Activated naive CD4-positive, alpha-beta T cell treated with anti-CD3 and anti-CD28 coated beads for 36 hours (primary cell): ENCODE measurements around the gene ZNF432. TPM values are rescaled to one million over a fixed set of nuclear protein-coding genes. Genes with fewer than 3 reads are reported as not detected.
A peak's percentile ranks its signal among the peaks of the same experiment; 100 is the strongest.
"Not testable (repeated sequence)": the region's sequence is repeated elsewhere in the genome, so short reads cannot be mapped to it uniquely, and the experiment has no call there.

Experiments used
- CTCF ChIA-PET: fragments of 350-600 bp; sonication (Branson Sonifier 250); formaldehyde crosslinking; loops from one replicate; lab custom pipeline; 2021; ENCODE audit warnings: antibody characterized with exemption; lab: Charles Lee
- DNase-seq: peaks from one replicate; pipeline ENCODE4 v3.0.0-alpha.2; 2020
- H3K27ac Mint-ChIP-seq: one replicate; pipeline ENCODE4 v1.8.0; 2021; ENCODE audit warnings: mild to moderate bottlenecking, mixed read lengths
- H3K27me3 Mint-ChIP-seq: one replicate; pipeline ENCODE4 v1.8.0; 2021; ENCODE audit warnings: low read depth, mixed read lengths
- H3K36me3 Mint-ChIP-seq: one replicate; pipeline ENCODE4 v1.8.0; 2021; ENCODE audit warnings: low read depth, mixed read lengths
- H3K4me1 Mint-ChIP-seq: one replicate; pipeline ENCODE4 v1.8.0; 2021; ENCODE audit warnings: low read depth, mixed read lengths
- H3K4me3 Mint-ChIP-seq: one replicate; pipeline ENCODE4 v1.8.0; 2021; ENCODE audit warnings: mild to moderate bottlenecking, moderate library complexity, mixed read lengths
- H3K9me3 Mint-ChIP-seq: one replicate; pipeline ENCODE4 v1.8.0; 2021; ENCODE audit warnings: mixed read lengths
- intact Hi-C: fragments of 100-400 bp; cut with micrococcal nuclease; formaldehyde crosslinking; loops from one replicate; pipeline ENCODE4 v1.15.1; 2023
- total RNA-seq, 2 experiments: library from RNA; stranded (reverse); gene quantifications; one replicate each; pipeline ENCODE4 v1.2.3, GENCODE V29; 2021

ZNF432 gene
- 1 to 10 TPM; 6.2 to 6.7 TPM for total RNA-seq

- Mint-ChIP-seq H3K27me3 (no peaks in the 10 kb centered on the region), H3K4me1 (peaks cover 11% of the 10 kb centered on the region), H3K4me3 (peak within 1 kb of the TSS; percentile 93), H3K9me3 (peaks cover 43% of the 10 kb centered on the region), H3K36me3 (peaks cover 75% of the 10 kb centered on the region), H3K27ac (peak within 1 kb of the TSS; percentile 99)
- DNase-seq: peak; percentile 82
- intact Hi-C loops: loop anchor here (1.0 to 5.0 kb wide), 7 partner anchors 21 to 142 kb away; partner anchors contain the start of genes ZNF350, ZNF613, ZNF614 and ZNF615
- CTCF ChIA-PET: no interaction called here
These were observed at the start of gene ZNF432 for GRCh38 chr19:52048555-52049501. TSS of gene ZNF432 (minus strand) at chr19:52048838. CDS start at chr19:52046868, 1,970 bp downstream.

- H3K4me3 Mint-ChIP-seq: peak overlapping the region; percentile 91
- H3K9me3 Mint-ChIP-seq: peaks cover 54% of the 10 kb centered on the region
- H3K4me1 Mint-ChIP-seq: peaks cover 19% of the 10 kb centered on the region
- DNase-seq, H3K27ac Mint-ChIP-seq, H3K27me3 Mint-ChIP-seq: not testable (repeated sequence)
- CTCF ChIA-PET: interaction anchor here (0.5 to 0.6 kb wide), 2 partner anchors 160 to 170 kb away, joined by 3 read pairs; no protein-coding TSS in a partner anchor
- peaks cover 54% of the 10 kb centered on the region for H3K36me3 Mint-ChIP-seq
- intact Hi-C loops: loop anchor here (5.0 kb wide), 1 partner anchor 131 kb away; no protein-coding TSS in a partner anchor
These were observed 47.8 kb upstream of the ZNF432 start for GRCh38 chr19:52096416-52096815.

- peak within 1 kb of the TSS; percentile 93 for H3K27ac Mint-ChIP-seq
- no peaks in the 10 kb centered on the region for H3K27me3 Mint-ChIP-seq
- intact Hi-C loops: loop anchor here (1.0 to 5.0 kb wide), 3 partner anchors 46 to 169 kb away; partner anchors contain the start of gene ZNF613
- DNase-seq: peak; percentile 94
- H3K4me3 Mint-ChIP-seq: peak within 1 kb of the TSS; percentile 91
- H3K9me3 Mint-ChIP-seq: peaks cover 61% of the 10 kb centered on the region
- CTCF ChIA-PET: no interaction called here
- H3K4me1 Mint-ChIP-seq: peaks cover 19% of the 10 kb centered on the region
- peaks cover 65% of the 10 kb centered on the region for H3K36me3 Mint-ChIP-seq
These were observed 46.8 kb upstream of the ZNF432 start, which contains the start of gene ZNF841 for GRCh38 chr19:52095172-52096014. TSS of gene ZNF841 (minus strand) at chr19:52095765. CDS start at chr19:52084801, 10,964 bp downstream.

GRCh38 chr19:52094526-52095130 lies 46.0 kb upstream of the ZNF432 start:
- H3K36me3 Mint-ChIP-seq: peaks cover 68% of the 10 kb centered on the region
- CTCF ChIA-PET: interaction anchor here (0.6 kb wide), 1 partner anchor 926 kb away, joined by 5 read pairs; no protein-coding TSS in a partner anchor
- no peak for DNase-seq

GRCh38 chr19:52086481-52086880 lies 37.8 kb upstream of the ZNF432 start:
- intact Hi-C loops: no loop called here
- DNase-seq: no peak
- Mint-ChIP-seq H3K4me3 (no peak overlapping the region), H3K4me1 (no peaks in the 10 kb centered on the region), H3K36me3 (peaks cover 94% of the 10 kb centered on the region), H3K9me3 (peaks cover 70% of the 10 kb centered on the region), H3K27me3 (no peaks in the 10 kb centered on the region), H3K27ac (no peak overlapping the region)
- CTCF ChIA-PET: no interaction called here

More at GRCh38 chr19:52094526-52095130, 46.0 kb upstream of the ZNF432 start:
- intact Hi-C loops: loop anchor here (1.0 to 5.0 kb wide), 3 partner anchors 45 to 168 kb away; partner anchors contain the start of gene ZNF613
- peak overlapping the region; percentile 93 for H3K27ac Mint-ChIP-seq
- H3K27me3 Mint-ChIP-seq: no peaks in the 10 kb centered on the region
- peaks cover 19% of the 10 kb centered on the region for H3K4me1 Mint-ChIP-seq
- peaks cover 63% of the 10 kb centered on the region for H3K9me3 Mint-ChIP-seq
- H3K4me3 Mint-ChIP-seq: peak overlapping the region; percentile 91

GRCh38 chr19:52070496-52070895 lies 21.9 kb upstream of the ZNF432 start:
- CTCF ChIA-PET: no interaction called here
- no peak overlapping the region for H3K4me3 Mint-ChIP-seq
- no peak for DNase-seq
- peaks cover 97% of the 10 kb centered on the region for H3K36me3 Mint-ChIP-seq
- intact Hi-C loops: no loop called here
- peaks cover 78% of the 10 kb centered on the region for H3K9me3 Mint-ChIP-seq
- H3K4me1 Mint-ChIP-seq: no peaks in the 10 kb centered on the region
- no peaks in the 10 kb centered on the region for H3K27me3 Mint-ChIP-seq
- H3K27ac Mint-ChIP-seq: no peak overlapping the region

- Mint-ChIP-seq H3K27ac (no peak overlapping the region), H3K36me3 (peaks cover 94% of the 10 kb centered on the region), H3K27me3 (no peaks in the 10 kb centered on the region), H3K9me3 (peaks cover 75% of the 10 kb centered on the region), H3K4me3 (no peak overlapping the region), H3K4me1 (no peaks in the 10 kb centered on the region)
- DNase-seq: no peak
- CTCF ChIA-PET: no interaction called here
- intact Hi-C loops: no loop called here
These were observed 21.0 kb upstream of the ZNF432 start for GRCh38 chr19:52069653-52070052.

- DNase-seq: no peak
- peaks cover 72% of the 10 kb centered on the region for H3K9me3 Mint-ChIP-seq
- H3K4me3 Mint-ChIP-seq: no peak overlapping the region
- peaks cover 87% of the 10 kb centered on the region for H3K36me3 Mint-ChIP-seq
- H3K27me3 Mint-ChIP-seq: no peaks in the 10 kb centered on the region
- intact Hi-C loops: no loop called here
- H3K4me1 Mint-ChIP-seq: no peaks in the 10 kb centered on the region
- no peak overlapping the region for H3K27ac Mint-ChIP-seq
- CTCF ChIA-PET: no interaction called here
These were observed 17.7 kb upstream of the ZNF432 start for GRCh38 chr19:52066258-52066863.

GRCh38 chr19:52065399-52065798 lies 16.8 kb upstream of the ZNF432 start:
- Mint-ChIP-seq H3K9me3 (peaks cover 71% of the 10 kb centered on the region), H3K27ac (no peak overlapping the region), H3K4me1 (no peaks in the 10 kb centered on the region), H3K36me3 (peaks cover 86% of the 10 kb centered on the region), H3K27me3 (no peaks in the 10 kb centered on the region), H3K4me3 (no peak overlapping the region)
- CTCF ChIA-PET: no interaction called here
- no peak for DNase-seq
- intact Hi-C loops: no loop called here

- peaks cover 77% of the 10 kb centered on the region for H3K36me3 Mint-ChIP-seq
- H3K4me3 Mint-ChIP-seq, H3K27me3 Mint-ChIP-seq, intact Hi-C loops, H3K4me1 Mint-ChIP-seq, DNase-seq, CTCF ChIA-PET, H3K27ac Mint-ChIP-seq: not testable (repeated sequence)
- H3K9me3 Mint-ChIP-seq: peaks cover 79% of the 10 kb centered on the region
These were observed 7.8 kb upstream of the ZNF432 start for GRCh38 chr19:52056480-52056879.

GRCh38 chr19:52051736-52052135 lies 3.1 kb upstream of the ZNF432 start:
- CTCF ChIA-PET: interaction anchor here (0.6 kb wide), 1 partner anchor 28 kb away, joined by 4 read pairs; no protein-coding TSS in a partner anchor
- H3K27me3 Mint-ChIP-seq, H3K4me1 Mint-ChIP-seq, H3K4me3 Mint-ChIP-seq, intact Hi-C loops, H3K27ac Mint-ChIP-seq, DNase-seq: not testable (repeated sequence)
- Mint-ChIP-seq H3K9me3 (peaks cover 53% of the 10 kb centered on the region), H3K36me3 (peaks cover 73% of the 10 kb centered on the region)
